Ovary (tissue), 9 donors: ENCODE measurements around the gene GNAT2. TPM values are rescaled to one million over a fixed set of nuclear protein-coding genes. Genes with fewer than 3 reads are reported as not detected.

ENCODE experiments used
- DNase-seq, 5 donors: peaks; one replicate each; pipeline ENCODE4 v3.0.0-alpha.2; 2019 to 2020
- H3K27ac ChIP-seq, 2 donors: fragments of 200-600 bp; one replicate each; pipeline versions ENCODE4 v1.5.1 to v1.8.0; 2019 to 2022
- H3K27me3 ChIP-seq: fragments of 200-600 bp; one replicate; pipeline ENCODE4 v1.8.0; 2022
- H3K36me3 ChIP-seq: fragments of 200-600 bp; sonication (generic); one replicate; pipeline ENCODE4 v1.5.1; 2019
- H3K4me1 ChIP-seq: one replicate; pipeline ENCODE4 v1.8.1; 2013; ENCODE audit warnings: mild to moderate bottlenecking, moderate library complexity; ENCODE audit not compliant: insufficient read depth
- H3K4me3 ChIP-seq: fragments of 200-600 bp; sonication (generic); one replicate; pipeline ENCODE4 v1.5.1; 2017
- H3K9me3 ChIP-seq, 2 donors: fragments of 200-600 bp in 1 of 2; sonication (generic) in 1 of 2; one replicate each; pipeline versions ENCODE4 v1.5.1 to v1.8.1; 2013 to 2019; ENCODE audit warnings: mild to moderate bottlenecking in 1 of 2, moderate library complexity in 1 of 2
- CTCF ChIP-seq, 3 donors: fragments of 450-650 bp in 2 of 3; fragments of 200-600 bp in 1 of 3; IDR thresholded peaks; one replicate each; pipeline versions ENCODE4 v1.5.1 to v1.8.0; 2016 to 2022; ENCODE audit warnings: antibody characterized with exemption in 3 of 3, mild to moderate bottlenecking in 1 of 3
- EP300 ChIP-seq: sonication (generic); formaldehyde crosslinking; IDR thresholded peaks from one replicate; pipeline ENCODE4 v1.6.1; 2017; ENCODE audit warnings: antibody characterized with exemption
- POLR2A ChIP-seq: fragments of 450-650 bp; IDR thresholded peaks from one replicate; pipeline ENCODE4 v1.6.1; 2017; ENCODE audit warnings: antibody characterized with exemption, mild to moderate bottlenecking, moderate library complexity
- WGBS, 3 donors: extraction: QIAGEN DNeasy Blood & Tissue Kit in 1 of 3; methylation state at CpG; one replicate each; pipeline versions ENCODE4 v1.1.5 to v1.1.7; 2013 to 2017; 5-methylcytosine and 5-hydroxymethylcytosine counted together
- intact Hi-C, 4 donors: fragments of 100-400 bp; cut with DNase I; formaldehyde crosslinking; loops; one replicate each; pipeline versions ENCODE4 v1.11.0 to v1.15.1; 2022 to 2023
- polyA plus RNA-seq, 2 donors: library from polyadenylated mRNA; stranded (reverse); fragments of 200-250 nt in 1 of 2; fragments of 350-450 nt in 1 of 2; fragmentation: Illumina TruSeq in 1 of 2; extraction: RNeasy Lipid Tissue Mini Kit (QIAGEN cat#74804) in 1 of 2; gene quantifications; one replicate each; pipeline ENCODE4 v1.2.3, GENCODE V29; 2013 to 2014
- total RNA-seq, 7 donors: library from RNA; depleted of rRNA in 2 of 7; stranded (reverse); fragments of >200 nt in 2 of 7; fragmentation: NEBNext Ultra II Directional in 3 of 7; extraction: Animal tissue kit (Norgen Biotek cat#: 25700) in 3 of 7; gene quantifications; one replicate each; pipeline versions ENCODE4 v1.1.0 to v1.2.4, GENCODE V29; 2016 to 2023
- donor health status: DM: no; HTN: no; CAD: no; lungs with moderate emphysema.
- donor health status: DM: no; HTN: no; CAD: no.
- donor health status: Bipolar disorder and iron deficiency.
- donor health status: DM: yes; HTN: yes; CAD: no.
- donor health status: DM: no; HTN: no; CAD: no.
- donor health status: DM: yes; HTN: yes; CAD: no.

The GNAT2 gene
- total and polyA plus RNA-seq, 9 donors, result not detected

GRCh38 chr1:109592916-109593315 lies 26.5 kb downstream of the GNAT2 start:
- no peak overlapping the region for H3K4me3 ChIP-seq
- TF ChIP-seq POLR2A, result no peak
- TF ChIP-seq CTCF (IDR thresholded peaks at IDR 0.05), result no peak
- TF ChIP-seq EP300, result no peak
- no peaks in the 10 kb centered on the region for H3K4me1 ChIP-seq
- no peak overlapping the region for H3K27ac ChIP-seq
- no peaks in the 10 kb centered on the region for H3K36me3 ChIP-seq
- H3K27me3 ChIP-seq, result no peaks in the 10 kb centered on the region
- no peak for DNase-seq
- intact Hi-C loops, result no loop called here
- H3K9me3 ChIP-seq, result no peaks in the 10 kb centered on the region

- intact Hi-C loops, result no loop called here
- H3K27me3 ChIP-seq, result no peaks in the 10 kb centered on the region
- no peak for DNase-seq
- TF ChIP-seq POLR2A, result no peak
- TF ChIP-seq EP300, result no peak
- no peaks in the 10 kb centered on the region for H3K36me3 ChIP-seq
- no peaks in the 10 kb centered on the region for H3K4me1 ChIP-seq
- no peak overlapping the region for H3K27ac ChIP-seq
- H3K4me3 ChIP-seq, result no peak overlapping the region
- no peaks in the 10 kb centered on the region for H3K9me3 ChIP-seq
Observed at GRCh38 chr1:109589679-109590078, 29.7 kb downstream of the GNAT2 start.

- Histone ChIP-seq H3K4me1 (no peaks in the 10 kb centered on the region), H3K27me3 (no peaks in the 10 kb centered on the region), H3K27ac (no peak overlapping the region), H3K4me3 (no peak overlapping the region), H3K9me3 (no peaks in the 10 kb centered on the region), H3K36me3 (no peaks in the 10 kb centered on the region)
- intact Hi-C loops, result no loop called here
- DNase-seq, result no peak
- 89 to 91% (median 89%) methylated on average over 3 of the region's 3 CpGs for WGBS, 3 donors
- TF ChIP-seq POLR2A, result no peak
- no peak for TF ChIP-seq CTCF (IDR thresholded peaks at IDR 0.05)
- no peak for TF ChIP-seq EP300
Observed at GRCh38 chr1:109589177-109589576, 30.2 kb downstream of the GNAT2 start.

DNA sequence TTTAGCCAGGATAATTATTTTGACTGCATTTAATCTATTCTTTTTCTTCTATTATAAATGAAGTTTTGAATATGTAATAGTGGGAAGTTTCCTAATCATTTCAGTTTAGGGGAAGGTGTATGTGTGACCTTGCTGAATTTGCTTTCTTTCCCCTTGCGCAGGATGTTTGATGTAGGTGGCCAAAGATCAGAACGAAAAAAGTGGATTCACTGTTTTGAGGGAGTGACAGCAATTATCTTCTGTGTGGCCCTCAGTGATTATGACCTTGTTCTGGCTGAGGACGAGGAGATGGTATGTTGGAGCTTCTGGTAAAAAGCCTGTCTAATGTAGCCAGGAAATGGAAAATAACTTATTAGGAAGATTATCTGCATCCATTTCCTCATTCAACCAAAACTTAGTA lies 33.4 kb downstream of the GNAT2 start:
- Histone ChIP-seq H3K27me3 (no peaks in the 10 kb centered on the region), H3K4me3 (no peak overlapping the region), H3K4me1 (no peaks in the 10 kb centered on the region), H3K27ac (no peak overlapping the region), H3K9me3 (no peaks in the 10 kb centered on the region), H3K36me3 (no peaks in the 10 kb centered on the region)
- TF ChIP-seq POLR2A (no peak), CTCF (IDR thresholded peaks at IDR 0.05) (no peak), EP300 (no peak)
- DNase-seq, result no peak
- WGBS, 3 donors, result 89 to 93% (median 90%) methylated on average over 3 of the region's 3 CpGs
- intact Hi-C loops, result no loop called here

GRCh38 chr1:109584766-109585165 lies 34.6 kb downstream of the GNAT2 start:
- DNase-seq, result no peak
- no peak overlapping the region for H3K4me3 ChIP-seq
- H3K9me3 ChIP-seq, result no peaks in the 10 kb centered on the region
- no peak for TF ChIP-seq EP300
- no peak for TF ChIP-seq POLR2A
- TF ChIP-seq CTCF (IDR thresholded peaks at IDR 0.05), result no peak
- H3K4me1 ChIP-seq, result no peaks in the 10 kb centered on the region
- no peaks in the 10 kb centered on the region for H3K36me3 ChIP-seq
- H3K27ac ChIP-seq, result no peak overlapping the region
- 84 to 96% (median 92%) methylated on average over 1 of the region's 1 CpG for WGBS, 3 donors
- no peaks in the 10 kb centered on the region for H3K27me3 ChIP-seq
- intact Hi-C loops, result no loop called here
